ENCODE results near the gene RHOH.

Gene RHOH

GRCh38 chr4:40211224-40212185, 14.7 kb downstream of the RHOH start:
- H3K4me3 ChIP-seq (ENCODE audit: low read depth, low read length) = no peak overlapping the region
- in situ Hi-C loops (cut with HindIII; ENCODE audit: low pct_ligation_motif_present, low sequenced_read_pairs) = no loop called here
- DNase-seq = no peak
- TF ChIP-seq, protein P1, sequence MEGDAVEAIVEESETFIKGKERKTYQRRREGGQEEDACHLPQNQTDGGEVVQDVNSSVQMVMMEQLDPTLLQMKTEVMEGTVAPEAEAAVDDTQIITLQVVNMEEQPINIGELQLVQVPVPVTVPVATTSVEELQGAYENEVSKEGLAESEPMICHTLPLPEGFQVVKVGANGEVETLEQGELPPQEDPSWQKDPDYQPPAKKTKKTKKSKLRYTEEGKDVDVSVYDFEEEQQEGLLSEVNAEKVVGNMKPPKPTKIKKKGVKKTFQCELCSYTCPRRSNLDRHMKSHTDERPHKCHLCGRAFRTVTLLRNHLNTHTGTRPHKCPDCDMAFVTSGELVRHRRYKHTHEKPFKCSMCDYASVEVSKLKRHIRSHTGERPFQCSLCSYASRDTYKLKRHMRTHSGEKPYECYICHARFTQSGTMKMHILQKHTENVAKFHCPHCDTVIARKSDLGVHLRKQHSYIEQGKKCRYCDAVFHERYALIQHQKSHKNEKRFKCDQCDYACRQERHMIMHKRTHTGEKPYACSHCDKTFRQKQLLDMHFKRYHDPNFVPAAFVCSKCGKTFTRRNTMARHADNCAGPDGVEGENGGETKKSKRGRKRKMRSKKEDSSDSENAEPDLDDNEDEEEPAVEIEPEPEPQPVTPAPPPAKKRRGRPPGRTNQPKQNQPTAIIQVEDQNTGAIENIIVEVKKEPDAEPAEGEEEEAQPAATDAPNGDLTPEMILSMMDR (IDR thresholded peaks at IDR 0.05; ENCODE audit: low read depth, low read length, missing control alignments) = no peak
- H3K36me3 ChIP-seq (replicated peaks) = no peaks in the 10 kb centered on the region
- no peak overlapping the region for H3K27ac ChIP-seq
- no peaks in the 10 kb centered on the region for H3K27me3 ChIP-seq (replicated peaks)

- no peak overlapping the region for H3K27ac ChIP-seq
- no peaks in the 10 kb centered on the region for H3K27me3 ChIP-seq (replicated peaks)
- no peaks in the 10 kb centered on the region for H3K36me3 ChIP-seq (replicated peaks)
- no peak for DNase-seq
- TF ChIP-seq, protein P1 (IDR thresholded peaks at IDR 0.05; ENCODE audit: low read depth, low read length, missing control alignments) = no peak
- no peak overlapping the region for H3K4me3 ChIP-seq (ENCODE audit: low read depth, low read length)
- in situ Hi-C loops (cut with HindIII; ENCODE audit: low pct_ligation_motif_present, low sequenced_read_pairs) = no loop called here
These were observed 16.1 kb downstream of the RHOH start for GRCh38 chr4:40212674-40213527.

- TF ChIP-seq, protein P1 (IDR thresholded peaks at IDR 0.05; ENCODE audit: low read depth, low read length, missing control alignments) = no peak
- Histone ChIP-seq H3K27ac (no peak overlapping the region), H3K36me3 (replicated peaks) (no peaks in the 10 kb centered on the region), H3K27me3 (replicated peaks) (no peaks in the 10 kb centered on the region), H3K4me3 (ENCODE audit: low read depth, low read length) (no peak overlapping the region)
- no peak for DNase-seq
- in situ Hi-C loops (cut with HindIII; ENCODE audit: low pct_ligation_motif_present, low sequenced_read_pairs) = no loop called here
These were observed 17.2 kb downstream of the RHOH start for GRCh38 chr4:40214038-40214437.

DNA sequence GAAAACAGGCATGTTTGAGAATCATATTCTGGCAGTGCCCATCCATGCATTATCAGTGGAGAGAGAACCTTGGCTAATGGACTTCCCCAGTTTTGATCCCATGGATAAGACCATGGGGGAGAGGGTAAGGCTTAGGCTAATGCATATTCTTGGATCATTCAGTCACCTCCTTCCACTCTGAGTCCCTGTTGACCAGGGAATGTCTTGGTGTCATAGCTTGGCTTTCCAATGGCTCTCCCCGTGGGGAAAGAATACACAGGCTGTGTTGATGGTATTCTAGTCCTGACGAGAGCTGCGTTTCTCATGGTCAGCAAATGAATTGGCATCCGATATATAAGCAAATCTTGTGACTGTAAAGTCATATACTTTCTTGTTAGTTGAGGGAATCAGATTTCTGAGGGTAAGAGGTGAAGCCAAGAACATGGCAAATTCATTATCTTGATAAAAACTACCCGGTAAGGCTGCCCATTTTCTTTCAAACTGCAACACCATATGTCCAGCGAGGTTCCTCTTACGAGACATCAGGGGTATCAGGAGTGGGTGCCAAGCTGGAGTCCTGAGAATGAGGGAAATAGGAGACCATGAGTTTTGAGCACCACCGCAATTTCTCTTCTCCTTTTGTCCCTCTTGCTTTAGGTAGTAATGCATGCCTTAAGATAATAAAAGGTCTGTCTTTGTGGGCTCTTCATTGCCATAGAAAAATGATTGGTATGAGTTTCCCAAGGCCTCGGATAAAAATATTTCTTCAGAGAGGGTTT, 18.0 kb downstream of the RHOH start:
- no peak overlapping the region for H3K4me3 ChIP-seq (ENCODE audit: low read depth, low read length)
- DNase-seq = no peak
- no peak overlapping the region for H3K27ac ChIP-seq

More for the DNA sequence above, 18.0 kb downstream of the RHOH start:
- no peaks in the 10 kb centered on the region for H3K27me3 ChIP-seq (replicated peaks)
- in situ Hi-C loops (cut with HindIII; ENCODE audit: low pct_ligation_motif_present, low sequenced_read_pairs) = no loop called here
- no peaks in the 10 kb centered on the region for H3K36me3 ChIP-seq (replicated peaks)
- TF ChIP-seq, protein P1 (IDR thresholded peaks at IDR 0.05; ENCODE audit: low read depth, low read length, missing control alignments) = no peak

Data from brain microvascular endothelial cell (primary cell).